Adrenal gland (tissue), 12 donors: ENCODE data around the gene DUSP22. TPM values are rescaled to one million over a fixed set of nuclear protein-coding genes. Genes with fewer than 3 reads are reported as not detected.

ENCODE experiments used
- DNase-seq, 7 donors: peaks; one replicate each; pipeline ENCODE4 v3.0.0-alpha.2; 2019 to 2020
- H3K27ac ChIP-seq, 5 donors: fragments of 200-600 bp; sonication (generic) in 4 of 5; 1 replicate in 3 of 5; 2 replicates in 2 of 5; pipeline versions ENCODE4 v1.5.1 to v1.8.0; 2016 to 2020; ENCODE audit warnings: mild to moderate bottlenecking in 1 of 5
- H3K27me3 ChIP-seq: fragments of 200-600 bp; 2 replicates; pipeline ENCODE4 v1.8.0; 2021
- H3K36me3 ChIP-seq, 2 donors: fragments of 200-600 bp; replicated peaks in 1 of 2; 1 replicate in 1 of 2; 2 replicates in 1 of 2; pipeline versions ENCODE4 v1.5.1 to v1.8.0; 2018 to 2022
- H3K4me1 ChIP-seq, 2 donors: fragments of 200-600 bp; replicated peaks in 1 of 2; 1 replicate in 1 of 2; 2 replicates in 1 of 2; pipeline versions ENCODE4 v1.5.1 to v1.8.0; 2018 to 2021
- H3K4me3 ChIP-seq, 4 donors: fragments of 200-600 bp; sonication (generic) in 3 of 4; one replicate each; pipeline ENCODE4 v1.5.1; 2016 to 2018
- H3K9me3 ChIP-seq, 3 donors: fragments of 200-600 bp; sonication (generic) in 1 of 3; replicated peaks in 1 of 3; 1 replicate in 2 of 3; 2 replicates in 1 of 3; pipeline versions ENCODE4 v1.5.1 to v1.8.0; 2016 to 2021
- CTCF ChIP-seq, 6 experiments: fragments of 450-650 bp in 4 of 6; fragments of 200-600 bp in 2 of 6; sonication (generic) in 1 of 6; IDR thresholded peaks; 1 replicate in 5 of 6; 2 replicates in 1 of 6; pipeline versions ENCODE4 v1.5.1 to v1.8.0; 2016 to 2021; ENCODE audit warnings: antibody characterized with exemption in 6 of 6, mild to moderate bottlenecking in 2 of 6, moderate library complexity in 1 of 6
- POLR2A ChIP-seq, 2 donors: fragments of 450-650 bp; IDR thresholded peaks; one replicate each; pipeline ENCODE4 v1.6.1; 2017; ENCODE audit warnings: antibody characterized with exemption in 2 of 2, mild to moderate bottlenecking in 2 of 2, moderate library complexity in 1 of 2
- WGBS, 4 donors: extraction: QIAGEN DNeasy Blood & Tissue Kit in 2 of 4; methylation state at CpG; one replicate each; pipeline versions ENCODE4 v1.1.5 to v1.1.7; 2013 to 2017; 5-methylcytosine and 5-hydroxymethylcytosine counted together
- intact Hi-C, 2 donors: fragments of 100-400 bp; cut with DNase I; formaldehyde crosslinking; loops; one replicate each; pipeline versions ENCODE4 v1.14.1 to v1.15.0; 2022 to 2023
- polyA plus RNA-seq, 3 donors: library from polyadenylated mRNA; stranded (reverse); fragments of 200-250 nt in 2 of 3; fragments of 350-450 nt in 1 of 3; fragmentation: Illumina TruSeq in 1 of 3; extraction: RNeasy Lipid Tissue Mini Kit (QIAGEN cat#74804) in 1 of 3; gene quantifications; one replicate each; pipeline ENCODE4 v1.2.3, GENCODE V29; 2013 to 2014
- total RNA-seq, 9 donors: library from RNA; depleted of rRNA in 4 of 9; stranded (reverse); fragments of >200 nt in 4 of 9; fragments of 120-200 nt in 1 of 9; fragmentation: NEBNext Ultra II Directional in 1 of 9; extraction: Animal tissue kit (Norgen Biotek cat#: 25700) in 1 of 9; gene quantifications; one replicate each; pipeline versions ENCODE4 v1.1.0 to v1.2.4, GENCODE V29; 2013 to 2023
- donor health status: healthy with polysubstance abuse.
- donor health status: Bipolar disorder and iron deficiency.
- donor health status: DM: yes; HTN: yes; CAD: no.
- donor health status: DM: no; HTN: no; CAD: no.
- donor health status: DM: no; HTN: no; CAD: no.
- donor health status: DM: yes; HTN: yes; CAD: no.

DUSP22 gene
- total and polyA plus RNA-seq, 12 donors, result 16.7 to 39.3 (median 25.9) TPM

GRCh38 chr6:380234-381218, 88.2 kb downstream of the DUSP22 start:
- H3K27ac ChIP-seq, result no peak overlapping the region
- H3K9me3 ChIP-seq, result no peaks in the 10 kb centered on the region
- TF ChIP-seq POLR2A (IDR thresholded peaks at IDR 0.05) (no peak), CTCF (IDR thresholded peaks at IDR 0.05) (no peak)
- H3K27me3 ChIP-seq, result peaks cover 41% of the 10 kb centered on the region
- no peaks in the 10 kb centered on the region for H3K36me3 ChIP-seq
- H3K4me3 ChIP-seq, result no peak overlapping the region
- DNase-seq, result no peak
- H3K4me1 ChIP-seq, result no peaks in the 10 kb centered on the region
- 80 to 84% (median 82%) methylated on average over 25 to 26 of the region's 26 CpGs for WGBS, 4 donors
- intact Hi-C loops, result no loop called here

- Histone ChIP-seq H3K27ac (no peak overlapping the region), H3K4me3 (no peak overlapping the region), H3K27me3 (peaks cover 33% of the 10 kb centered on the region), H3K36me3 (no peaks in the 10 kb centered on the region), H3K4me1 (no peaks in the 10 kb centered on the region), H3K9me3 (no peaks in the 10 kb centered on the region)
- no peak for DNase-seq
- 83 to 89% (median 86%) methylated on average over 17 of the region's 17 CpGs for WGBS, 4 donors
- TF ChIP-seq POLR2A (IDR thresholded peaks at IDR 0.05), result no peak
- TF ChIP-seq CTCF (IDR thresholded peaks at IDR 0.05), result no peak
- intact Hi-C loops, result no loop called here
Measured at GRCh38 chr6:381742-382461, 89.6 kb downstream of the DUSP22 start.

GRCh38 chr6:382883-383810, 90.9 kb downstream of the DUSP22 start:
- no peak for TF ChIP-seq POLR2A (IDR thresholded peaks at IDR 0.05)
- no peak for TF ChIP-seq CTCF (IDR thresholded peaks at IDR 0.05)
- H3K36me3 ChIP-seq, result no peaks in the 10 kb centered on the region
- 72 to 83% (median 80%) methylated on average over 19 to 22 of the region's 22 CpGs for WGBS, 4 donors
- H3K4me3 ChIP-seq, result no peak overlapping the region
- peaks cover 30% of the 10 kb centered on the region for H3K27me3 ChIP-seq
- intact Hi-C loops, result no loop called here
- no peak overlapping the region for H3K27ac ChIP-seq
- no peak for DNase-seq
- no peaks in the 10 kb centered on the region for H3K9me3 ChIP-seq
- no peaks in the 10 kb centered on the region for H3K4me1 ChIP-seq
